Neural cell (in vitro differentiated cells): ENCODE results near the gene CADPS2. TPM values are rescaled to one million over a fixed set of nuclear protein-coding genes. Genes with fewer than 3 reads are reported as not detected.

Source experiments
- H2AFZ ChIP-seq: fragments of 200-600, 300-800 bp; sonication (generic), shearing (Covaris generic); 2 replicates; pipeline ENCODE4 v1.6.0; 2014; ENCODE audit warnings: low read depth, mild to moderate bottlenecking, antibody characterized with exemption, low read length, moderate library complexity
- H3F3A ChIP-seq: fragments of 200-600 bp; shearing (Covaris generic); 2 replicates; pipeline ENCODE4 v1.6.1; 2016; ENCODE audit warnings: mild to moderate bottlenecking, moderate library complexity, mixed read lengths, antibody characterized with exemption, low read length; ENCODE audit not compliant: insufficient read depth, poor library complexity, severe bottlenecking
- H3K27ac ChIP-seq: fragments of 200-600, 300-800 bp; sonication (generic), shearing (Covaris generic); 2 replicates; pipeline ENCODE4 v1.5.1; 2014; ENCODE audit warnings: mild to moderate bottlenecking, low read length, moderate library complexity
- H3K27me3 ChIP-seq: fragments of 300-800, 200-600 bp; sonication (generic), shearing (Covaris generic); 2 replicates; pipeline ENCODE4 v1.6.0; 2014; ENCODE audit warnings: mild to moderate bottlenecking, low read depth, low read length, moderate library complexity; ENCODE audit not compliant: insufficient read depth
- H3K36me3 ChIP-seq: fragments of 300-800, 200-600 bp; sonication (generic), shearing (Covaris generic); 2 replicates; pipeline ENCODE4 v1.5.1; 2014; ENCODE audit warnings: mild to moderate bottlenecking, antibody characterized with exemption, low read length, moderate library complexity; ENCODE audit not compliant: insufficient read depth
- H3K4me2 ChIP-seq: fragments of 300-800, 200-600 bp; sonication (generic), shearing (Covaris generic); 2 replicates; pipeline ENCODE4 v1.6.0; 2014; ENCODE audit warnings: mild to moderate bottlenecking, low read length
- H3K4me3 ChIP-seq: fragments of 300-800, 200-600 bp; sonication (generic), shearing (Covaris generic); 2 replicates; pipeline ENCODE4 v1.5.1; 2014; ENCODE audit warnings: mild to moderate bottlenecking, low read length, moderate library complexity
- H3K79me2 ChIP-seq: fragments of 200-600 bp; shearing (Covaris generic); replicated peaks from 2 replicates; pipeline ENCODE4 v1.6.0; 2014; ENCODE audit warnings: mild to moderate bottlenecking, low read length, moderate library complexity; ENCODE audit not compliant: insufficient read depth
- H3K9ac ChIP-seq: fragments of 300-800, 200-600 bp; sonication (generic), shearing (Covaris generic); 2 replicates; pipeline ENCODE4 v1.6.1; 2016; ENCODE audit warnings: mild to moderate bottlenecking, low read length, mixed read lengths
- H3K9me2 ChIP-seq: fragments of 200-600 bp; shearing (Covaris generic); 2 replicates; pipeline ENCODE4 v1.6.1; 2016; ENCODE audit warnings: mild to moderate bottlenecking, low read length, mixed read lengths; ENCODE audit not compliant: insufficient read depth
- H3K9me3 ChIP-seq: fragments of 200-600, 300-800 bp; sonication (generic), shearing (Covaris generic); 2 replicates; pipeline ENCODE4 v1.6.1; 2016; ENCODE audit warnings: mild to moderate bottlenecking, mixed run types, low read length, moderate library complexity, mixed read lengths
- H4K20me1 ChIP-seq: fragments of 200-600 bp; shearing (Covaris generic); 2 replicates; pipeline ENCODE4 v1.6.1; 2016; ENCODE audit warnings: mild to moderate bottlenecking, mixed run types; ENCODE audit not compliant: insufficient read depth
- EP300 ChIP-seq: fragments of 450-650 bp; conservative IDR thresholded peaks from 2 replicates; pipeline ENCODE4 v1.6.1; 2014; ENCODE audit warnings: antibody characterized with exemption, mild to moderate bottlenecking, moderate library complexity; ENCODE audit not compliant: poor library complexity, severe bottlenecking
- EZH2 ChIP-seq: fragments of 200-600, 300-800 bp; shearing (Covaris generic), sonication (generic); IDR thresholded peaks from 2 replicates; pipeline ENCODE4 v1.6.1; 2014; ENCODE audit warnings: antibody characterized with exemption, low read length, borderline replicate concordance, mild to moderate bottlenecking; ENCODE audit not compliant: insufficient read depth, poor library complexity, severe bottlenecking
- MXI1 ChIP-seq: fragments of 450-650 bp; conservative IDR thresholded peaks from 2 replicates; pipeline ENCODE4 v1.6.1; 2014; ENCODE audit warnings: antibody characterized with exemption, mild to moderate bottlenecking; ENCODE audit not compliant: poor library complexity, severe bottlenecking
- POLR2AphosphoS5 ChIP-seq: IDR thresholded peaks from 2 replicates; pipeline ENCODE4 v1.6.1; 2012
- RAD21 ChIP-seq: fragments of 450-650 bp; conservative IDR thresholded peaks from 2 replicates; pipeline ENCODE4 v1.6.1; 2014; ENCODE audit warnings: antibody characterized with exemption, mild to moderate bottlenecking, moderate library complexity
- SMC3 ChIP-seq: fragments of 450-650 bp; conservative IDR thresholded peaks from 2 replicates; pipeline ENCODE4 v1.6.1; 2014; ENCODE audit warnings: antibody characterized with exemption, mild to moderate bottlenecking, moderate library complexity; ENCODE audit not compliant: poor library complexity
- TAF1 ChIP-seq: IDR thresholded peaks from 2 replicates; pipeline ENCODE4 v1.6.1; 2012; ENCODE audit warnings: low read depth
- polyA plus RNA-seq: library from polyadenylated mRNA; depleted of rRNA; stranded (reverse); fragments of >200 nt; gene quantifications from 2 replicates; pipeline ENCODE4 v1.2.3, GENCODE V29; 2014
- TF ChIP-seq, protein P1 (sequence below): fragments of 450-650 bp; IDR thresholded peaks from 2 replicates; pipeline ENCODE4 v1.5.1; 2014; ENCODE audit warnings: antibody characterized with exemption, mild to moderate bottlenecking, moderate library complexity; ENCODE audit not compliant: poor library complexity, severe bottlenecking
- TF ChIP-seq, protein P2 (sequence below): IDR thresholded peaks from 2 replicates; pipeline ENCODE4 v1.6.1; 2012; ENCODE audit warnings: borderline replicate concordance

CADPS2 gene
- polyA plus RNA-seq, 1 donor from 2014 or later, result 5.9 TPM

DNA sequence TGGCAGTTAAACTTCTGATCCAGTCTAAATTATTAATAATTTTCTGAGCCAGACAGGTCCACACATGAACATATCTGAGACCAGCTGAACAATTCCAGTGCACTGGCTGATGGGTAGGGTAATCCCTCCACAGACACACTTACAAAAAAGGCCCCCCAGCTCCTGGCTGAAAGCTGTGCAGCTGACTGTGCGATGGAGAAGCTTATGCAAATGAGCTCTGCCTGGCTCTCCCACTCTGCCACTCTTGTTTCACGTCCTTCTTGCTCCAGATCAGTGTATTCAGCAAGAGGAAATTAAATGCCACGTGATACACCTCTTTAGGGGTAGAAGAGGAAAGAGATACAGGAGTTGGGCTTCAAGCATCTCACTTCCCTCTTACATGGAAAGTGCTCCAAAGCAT, 505.3 kb downstream of the CADPS2 start:
- no peaks in the 10 kb centered on the region for H3F3A ChIP-seq
- no peaks in the 10 kb centered on the region for H4K20me1 ChIP-seq
- no peaks in the 10 kb centered on the region for H3K36me3 ChIP-seq
- no peak overlapping the region for H3K9ac ChIP-seq
- no peaks in the 10 kb centered on the region for H3K9me2 ChIP-seq
- TF ChIP-seq EP300 (no peak), SMC3 (no peak), TAF1 (no peak), RAD21 (no peak), EZH2 (no peak), POLR2AphosphoS5 (no peak), MXI1 (no peak)
- TF ChIP-seq, protein P1, sequence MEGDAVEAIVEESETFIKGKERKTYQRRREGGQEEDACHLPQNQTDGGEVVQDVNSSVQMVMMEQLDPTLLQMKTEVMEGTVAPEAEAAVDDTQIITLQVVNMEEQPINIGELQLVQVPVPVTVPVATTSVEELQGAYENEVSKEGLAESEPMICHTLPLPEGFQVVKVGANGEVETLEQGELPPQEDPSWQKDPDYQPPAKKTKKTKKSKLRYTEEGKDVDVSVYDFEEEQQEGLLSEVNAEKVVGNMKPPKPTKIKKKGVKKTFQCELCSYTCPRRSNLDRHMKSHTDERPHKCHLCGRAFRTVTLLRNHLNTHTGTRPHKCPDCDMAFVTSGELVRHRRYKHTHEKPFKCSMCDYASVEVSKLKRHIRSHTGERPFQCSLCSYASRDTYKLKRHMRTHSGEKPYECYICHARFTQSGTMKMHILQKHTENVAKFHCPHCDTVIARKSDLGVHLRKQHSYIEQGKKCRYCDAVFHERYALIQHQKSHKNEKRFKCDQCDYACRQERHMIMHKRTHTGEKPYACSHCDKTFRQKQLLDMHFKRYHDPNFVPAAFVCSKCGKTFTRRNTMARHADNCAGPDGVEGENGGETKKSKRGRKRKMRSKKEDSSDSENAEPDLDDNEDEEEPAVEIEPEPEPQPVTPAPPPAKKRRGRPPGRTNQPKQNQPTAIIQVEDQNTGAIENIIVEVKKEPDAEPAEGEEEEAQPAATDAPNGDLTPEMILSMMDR, result no peak
- H3K27me3 ChIP-seq, result no peaks in the 10 kb centered on the region
- no peak overlapping the region for H2AFZ ChIP-seq
- no peak overlapping the region for H3K4me3 ChIP-seq
- no peak overlapping the region for H3K27ac ChIP-seq
- H3K4me2 ChIP-seq, result no peak overlapping the region
- H3K79me2 ChIP-seq, result no peaks in the 10 kb centered on the region
- H3K9me3 ChIP-seq, result no peaks in the 10 kb centered on the region

- Histone ChIP-seq H3K9me3 (no peaks in the 10 kb centered on the region), H3K9ac (no peak overlapping the region), H4K20me1 (no peaks in the 10 kb centered on the region), H2AFZ (no peak overlapping the region), H3K79me2 (no peaks in the 10 kb centered on the region), H3K4me2 (no peak overlapping the region), H3K27ac (no peak overlapping the region), H3K4me3 (no peak overlapping the region), H3K36me3 (no peaks in the 10 kb centered on the region), H3F3A (no peaks in the 10 kb centered on the region), H3K27me3 (no peaks in the 10 kb centered on the region), H3K9me2 (no peaks in the 10 kb centered on the region)
- TF ChIP-seq TAF1, result no peak
- no peak for TF ChIP-seq EP300
- TF ChIP-seq SMC3, result no peak
- no peak for TF ChIP-seq EZH2
Observed at GRCh38 chr7:122379491-122379890, 506.8 kb downstream of the CADPS2 start.

GRCh38 chr7:122369756-122370155, 516.5 kb downstream of the CADPS2 start:
- H3K27ac ChIP-seq, result no peak overlapping the region
- no peak overlapping the region for H3K9ac ChIP-seq
- TF ChIP-seq TAF1, result no peak
- H3K9me2 ChIP-seq, result no peaks in the 10 kb centered on the region
- no peaks in the 10 kb centered on the region for H3K79me2 ChIP-seq
- H3F3A ChIP-seq, result no peaks in the 10 kb centered on the region
- H2AFZ ChIP-seq, result no peak overlapping the region
- H4K20me1 ChIP-seq, result no peaks in the 10 kb centered on the region
- H3K4me3 ChIP-seq, result no peak overlapping the region
- H3K9me3 ChIP-seq, result no peaks in the 10 kb centered on the region
- no peak overlapping the region for H3K4me2 ChIP-seq
- H3K36me3 ChIP-seq, result no peaks in the 10 kb centered on the region
- no peaks in the 10 kb centered on the region for H3K27me3 ChIP-seq

GRCh38 chr7:122364761-122365280, 521.4 kb downstream of the CADPS2 start:
- Histone ChIP-seq H3K36me3 (no peaks in the 10 kb centered on the region), H3K9me3 (no peaks in the 10 kb centered on the region), H3F3A (no peaks in the 10 kb centered on the region), H3K4me2 (no peak overlapping the region), H4K20me1 (no peaks in the 10 kb centered on the region), H3K27me3 (no peaks in the 10 kb centered on the region), H3K4me3 (no peak overlapping the region), H3K9me2 (no peaks in the 10 kb centered on the region), H3K27ac (no peak overlapping the region), H2AFZ (no peak overlapping the region), H3K9ac (no peak overlapping the region), H3K79me2 (no peaks in the 10 kb centered on the region)
- TF ChIP-seq EZH2 (no peak), SMC3 (no peak), RAD21 (no peak), EP300 (no peak), TAF1 (no peak), MXI1 (no peak), POLR2AphosphoS5 (no peak)
- TF ChIP-seq, protein P2, sequence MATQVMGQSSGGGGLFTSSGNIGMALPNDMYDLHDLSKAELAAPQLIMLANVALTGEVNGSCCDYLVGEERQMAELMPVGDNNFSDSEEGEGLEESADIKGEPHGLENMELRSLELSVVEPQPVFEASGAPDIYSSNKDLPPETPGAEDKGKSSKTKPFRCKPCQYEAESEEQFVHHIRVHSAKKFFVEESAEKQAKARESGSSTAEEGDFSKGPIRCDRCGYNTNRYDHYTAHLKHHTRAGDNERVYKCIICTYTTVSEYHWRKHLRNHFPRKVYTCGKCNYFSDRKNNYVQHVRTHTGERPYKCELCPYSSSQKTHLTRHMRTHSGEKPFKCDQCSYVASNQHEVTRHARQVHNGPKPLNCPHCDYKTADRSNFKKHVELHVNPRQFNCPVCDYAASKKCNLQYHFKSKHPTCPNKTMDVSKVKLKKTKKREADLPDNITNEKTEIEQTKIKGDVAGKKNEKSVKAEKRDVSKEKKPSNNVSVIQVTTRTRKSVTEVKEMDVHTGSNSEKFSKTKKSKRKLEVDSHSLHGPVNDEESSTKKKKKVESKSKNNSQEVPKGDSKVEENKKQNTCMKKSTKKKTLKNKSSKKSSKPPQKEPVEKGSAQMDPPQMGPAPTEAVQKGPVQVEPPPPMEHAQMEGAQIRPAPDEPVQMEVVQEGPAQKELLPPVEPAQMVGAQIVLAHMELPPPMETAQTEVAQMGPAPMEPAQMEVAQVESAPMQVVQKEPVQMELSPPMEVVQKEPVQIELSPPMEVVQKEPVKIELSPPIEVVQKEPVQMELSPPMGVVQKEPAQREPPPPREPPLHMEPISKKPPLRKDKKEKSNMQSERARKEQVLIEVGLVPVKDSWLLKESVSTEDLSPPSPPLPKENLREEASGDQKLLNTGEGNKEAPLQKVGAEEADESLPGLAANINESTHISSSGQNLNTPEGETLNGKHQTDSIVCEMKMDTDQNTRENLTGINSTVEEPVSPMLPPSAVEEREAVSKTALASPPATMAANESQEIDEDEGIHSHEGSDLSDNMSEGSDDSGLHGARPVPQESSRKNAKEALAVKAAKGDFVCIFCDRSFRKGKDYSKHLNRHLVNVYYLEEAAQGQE, result no peak
- TF ChIP-seq, protein P1, result no peak
